Measurements from ENCODE around the gene IL6ST.

Gene IL6ST

DNA sequence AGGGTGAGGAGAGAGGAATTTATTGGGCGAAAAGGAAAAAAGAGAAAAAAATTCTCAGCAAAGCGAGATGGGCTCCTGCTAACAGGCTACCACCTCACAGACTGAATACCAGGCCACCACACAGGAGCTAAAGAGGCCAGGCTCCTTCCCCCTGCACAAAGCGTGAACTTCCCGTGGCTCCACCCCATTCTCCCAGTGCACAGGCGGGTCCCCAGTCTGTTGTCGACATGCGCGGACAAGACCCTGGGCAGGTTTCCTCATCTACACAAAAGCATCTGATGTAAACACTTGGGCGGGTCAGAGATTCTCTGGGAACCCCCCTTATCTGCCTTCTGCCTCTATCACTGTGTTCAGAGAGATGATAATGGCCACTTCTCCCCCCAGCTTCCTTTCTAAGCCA, 109.4 kb downstream of the IL6ST start:
- Histone ChIP-seq H3K27ac (ENCODE audit: low read length) (no peak overlapping the region), H3K4me3 (ENCODE audit: low read length) (no peak overlapping the region), H3K36me3 (replicated peaks; ENCODE audit: low read depth, low read length) (no peaks in the 10 kb centered on the region), H3K9ac (ENCODE audit: low read length) (no peak overlapping the region), H3K79me2 (ENCODE audit: low read length) (no peaks in the 10 kb centered on the region), H2AFZ (ENCODE audit: low read depth, low read length) (no peak overlapping the region), H3K27me3 (ENCODE audit: low read depth, low read length) (no peaks in the 10 kb centered on the region; the same call in 1 of the 2 replicates), H3K4me1 (ENCODE audit: low read length) (no peaks in the 10 kb centered on the region), H3K9me3 (ENCODE audit: insufficient read depth, low read length) (no peaks in the 10 kb centered on the region), H4K20me1 (ENCODE audit: insufficient read depth, low read length) (no peaks in the 10 kb centered on the region), H3K4me2 (ENCODE audit: low read length) (no peak overlapping the region)
- TF ChIP-seq, protein P1, sequence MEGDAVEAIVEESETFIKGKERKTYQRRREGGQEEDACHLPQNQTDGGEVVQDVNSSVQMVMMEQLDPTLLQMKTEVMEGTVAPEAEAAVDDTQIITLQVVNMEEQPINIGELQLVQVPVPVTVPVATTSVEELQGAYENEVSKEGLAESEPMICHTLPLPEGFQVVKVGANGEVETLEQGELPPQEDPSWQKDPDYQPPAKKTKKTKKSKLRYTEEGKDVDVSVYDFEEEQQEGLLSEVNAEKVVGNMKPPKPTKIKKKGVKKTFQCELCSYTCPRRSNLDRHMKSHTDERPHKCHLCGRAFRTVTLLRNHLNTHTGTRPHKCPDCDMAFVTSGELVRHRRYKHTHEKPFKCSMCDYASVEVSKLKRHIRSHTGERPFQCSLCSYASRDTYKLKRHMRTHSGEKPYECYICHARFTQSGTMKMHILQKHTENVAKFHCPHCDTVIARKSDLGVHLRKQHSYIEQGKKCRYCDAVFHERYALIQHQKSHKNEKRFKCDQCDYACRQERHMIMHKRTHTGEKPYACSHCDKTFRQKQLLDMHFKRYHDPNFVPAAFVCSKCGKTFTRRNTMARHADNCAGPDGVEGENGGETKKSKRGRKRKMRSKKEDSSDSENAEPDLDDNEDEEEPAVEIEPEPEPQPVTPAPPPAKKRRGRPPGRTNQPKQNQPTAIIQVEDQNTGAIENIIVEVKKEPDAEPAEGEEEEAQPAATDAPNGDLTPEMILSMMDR (IDR thresholded peaks at IDR 0.05; ENCODE audit: low read depth, low read length), result no peak
- TF ChIP-seq EZH2phosphoT487 (IDR thresholded peaks at IDR 0.05; ENCODE audit: low read depth), result no peak
